Measurements from ENCODE around the gene SYCP2L. TPM values are rescaled to one million over a fixed set of nuclear protein-coding genes. Genes with fewer than 3 reads are reported as not detected.

The SYCP2L gene
- total and polyA plus RNA-seq, 10 of the 15 experiments (the other 5 are each of a cell fraction or from before 2014, with no cell fraction given) = 0.03 to 0.12 (median 0.04) TPM; not detected in 7

- POLR2A ChIA-PET = no interaction called here
- no TSS peak for BruUV-seq (replicated peaks)
- no peak overlapping the region for H3K27ac ChIP-seq (ENCODE audit: control insufficient read depth, insufficient read depth)
- DNase-seq (ENCODE audit: low read depth, low spot score) (no peak), ATAC-seq (no peak), FAIRE-seq (no peak)
- CTCF ChIA-PET = no interaction called here
- SMC1A ChIA-PET (ENCODE audit: uncharacterized antibody, unreplicated experiment) = interaction anchor here (0.9 kb wide), 1 partner anchor 129 kb away, joined by 3 read pairs; no protein-coding TSS in a partner anchor
- 68% methylated on average over 4 of the region's 4 CpGs for WGBS (ENCODE audit: insufficient coverage, insufficient replicate concordance, low lambda C conversion rate, missing lambda C conversion rate)
- in situ Hi-C loops (cut with MboI) (no loop called here), intact Hi-C loops (cut with micrococcal nuclease; ENCODE audit: unreplicated experiment) (no loop called here)
- no peak overlapping the region for H3K9ac ChIP-seq (ENCODE audit: control insufficient read depth, insufficient read depth, low read length)
- H3K4me3 ChIP-seq = no peak overlapping the region
- H3K27me3 ChIP-seq (replicated peaks in 1 of 2; ENCODE audit: control insufficient read depth in 2 of 2, insufficient read depth in 2 of 2, low read length in 1 of 2) = no peaks in the 10 kb centered on the region
- no peaks in the 10 kb centered on the region for H3K4me1 ChIP-seq (ENCODE audit: control insufficient read depth, insufficient read depth, low read length)
- RAD21 ChIA-PET (ENCODE audit: unreplicated experiment) = no interaction called here
- no peaks in the 10 kb centered on the region for H4K20me1 ChIP-seq (ENCODE audit: control insufficient read depth, insufficient read depth)
- TF ChIP-seq CBX5 (IDR thresholded peaks at IDR 0.05; ENCODE audit: low read depth) = no peak
- H3K9me3 ChIP-seq (replicated peaks; ENCODE audit: control insufficient read depth, insufficient read depth, low read length) = no peaks in the 10 kb centered on the region; the same call in 2 of the 3 replicates
- H2AFZ ChIP-seq (ENCODE audit: control insufficient read depth, low read depth, low read length) = no peak overlapping the region
- H3K4me2 ChIP-seq (ENCODE audit: control insufficient read depth, insufficient read depth) = no peak overlapping the region
- no peaks in the 10 kb centered on the region for H3K36me3 ChIP-seq (ENCODE audit: control insufficient read depth in 2 of 2, insufficient read depth in 2 of 2, low read length in 1 of 2)
- no peaks in the 10 kb centered on the region for H3K79me2 ChIP-seq (ENCODE audit: control insufficient read depth, insufficient read depth, low read length)
Measured at GRCh38 chr6:10849901-10850300, 37.0 kb upstream of the SYCP2L start.

- WGBS (ENCODE audit: insufficient coverage, insufficient replicate concordance, low lambda C conversion rate, missing lambda C conversion rate) = 67% methylated on average over 7 of the region's 7 CpGs
- BruUV-seq (replicated peaks) = no TSS peak
- Histone ChIP-seq H3K4me3 (no peak overlapping the region), H3K79me2 (ENCODE audit: control insufficient read depth, insufficient read depth, low read length) (no peaks in the 10 kb centered on the region), H3K9me3 (replicated peaks; ENCODE audit: control insufficient read depth, insufficient read depth, low read length) (no peaks in the 10 kb centered on the region; the same call in 2 of the 3 replicates), H4K20me1 (ENCODE audit: control insufficient read depth, insufficient read depth) (no peaks in the 10 kb centered on the region), H3K27ac (ENCODE audit: control insufficient read depth, insufficient read depth) (no peak overlapping the region), H2AFZ (ENCODE audit: control insufficient read depth, low read depth, low read length) (no peak overlapping the region), H3K36me3 (ENCODE audit: control insufficient read depth in 2 of 2, insufficient read depth in 2 of 2, low read length in 1 of 2) (no peaks in the 10 kb centered on the region), H3K4me1 (ENCODE audit: control insufficient read depth, insufficient read depth, low read length) (no peaks in the 10 kb centered on the region), H3K27me3 (replicated peaks in 1 of 2; ENCODE audit: control insufficient read depth in 2 of 2, insufficient read depth in 2 of 2, low read length in 1 of 2) (no peaks in the 10 kb centered on the region), H3K9ac (ENCODE audit: control insufficient read depth, insufficient read depth, low read length) (no peak overlapping the region), H3K4me2 (ENCODE audit: control insufficient read depth, insufficient read depth) (no peak overlapping the region)
- ChIA-PET SMC1A (ENCODE audit: uncharacterized antibody, unreplicated experiment) (interaction anchor here (0.9 kb wide), 1 partner anchor 128 kb away, joined by 3 read pairs; no protein-coding TSS in a partner anchor), POLR2A (no interaction called here), RAD21 (ENCODE audit: unreplicated experiment) (no interaction called here), CTCF (no interaction called here)
- ATAC-seq (no peak), DNase-seq (ENCODE audit: low read depth, low spot score) (no peak), FAIRE-seq (no peak)
- intact Hi-C loops (cut with micrococcal nuclease; ENCODE audit: unreplicated experiment) = no loop called here
- in situ Hi-C loops (cut with MboI) = no loop called here
- TF ChIP-seq YY1 (IDR thresholded peaks at IDR 0.05; ENCODE audit: low read depth, low read length) = no peak
- TF ChIP-seq ZSCAN29 (IDR thresholded peaks at IDR 0.05) = no peak
- no peak for TF ChIP-seq NFYA (IDR thresholded peaks at IDR 0.05; ENCODE audit: borderline replicate concordance, low read depth, low read length)
- no peak for TF ChIP-seq TCF12 (IDR thresholded peaks at IDR 0.05; ENCODE audit: low read depth, low read length)
- TF ChIP-seq KLF5 (IDR thresholded peaks at IDR 0.05; ENCODE audit: partially characterized antibody) = no peak
- TF ChIP-seq EZH2 (IDR thresholded peaks at IDR 0.05; ENCODE audit: borderline replicate concordance, control insufficient read depth, low read depth, low read length) = no peak
- TF ChIP-seq SUZ12 (IDR thresholded peaks at IDR 0.05; ENCODE audit: unreplicated experiment) = no peak
- TF ChIP-seq ELK1 (IDR thresholded peaks at IDR 0.05; ENCODE audit: low read depth, low read length) = no peak
- no peak for TF ChIP-seq USF2 (IDR thresholded peaks at IDR 0.05; ENCODE audit: borderline replicate concordance, low read depth, low read length)
- no peak for TF ChIP-seq E2F4 (IDR thresholded peaks at IDR 0.05; ENCODE audit: low read depth, low read length)
- TF ChIP-seq ATF7 (IDR thresholded peaks at IDR 0.05; ENCODE audit: low read depth) = no peak
- no peak for TF ChIP-seq SRF (IDR thresholded peaks at IDR 0.05; ENCODE audit: low read depth in 2 of 2, low read length in 2 of 2)
Measured at GRCh38 chr6:10850728-10851127, 36.1 kb upstream of the SYCP2L start.

Measured in GM12878 (cell line).